GM19240 (cell line): ENCODE data around the gene FAR1.
"Not testable (repeated sequence)": the region's sequence is repeated elsewhere in the genome, so short reads cannot be mapped to it uniquely, and the experiment has no call there.

Source experiments
- DNase-seq: peaks from one replicate; pipeline ENCODE4 v3.0.0; 2011; ENCODE audit warnings: low spot score; ENCODE audit not compliant: insufficient read length

FAR1 gene

GRCh38 chr11:13668102-13668956 lies at the start of gene FAR1:
TSS of gene FAR1 (plus strand) at chr11:13668668. CDS start at chr11:13694766, 26,098 bp downstream.
- peak; percentile 79 for DNase-seq

GRCh38 chr11:13620063-13620462 lies 48.4 kb upstream of the FAR1 start:
- DNase-seq = no peak

DNA sequence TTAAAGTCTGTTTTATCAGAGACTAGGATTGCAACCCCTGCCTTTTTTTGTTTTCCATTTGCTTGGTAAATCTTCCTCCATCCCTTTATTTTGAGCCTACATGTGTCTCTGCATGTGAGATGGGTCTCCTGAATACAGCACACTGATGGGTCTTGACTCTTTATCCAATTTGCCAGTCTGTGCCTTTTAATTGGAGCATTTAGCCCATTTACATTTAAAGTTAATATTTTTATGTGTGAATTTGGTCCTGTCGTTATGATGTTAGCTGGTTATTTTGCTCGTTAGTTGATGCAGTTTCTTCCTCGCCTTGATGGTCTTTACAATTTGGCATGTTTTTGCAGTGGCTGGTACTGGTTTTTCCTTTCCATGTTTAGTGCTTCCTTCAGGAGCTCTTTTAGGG lies 41.6 kb upstream of the FAR1 start:
- not testable (repeated sequence) for DNase-seq

DNA sequence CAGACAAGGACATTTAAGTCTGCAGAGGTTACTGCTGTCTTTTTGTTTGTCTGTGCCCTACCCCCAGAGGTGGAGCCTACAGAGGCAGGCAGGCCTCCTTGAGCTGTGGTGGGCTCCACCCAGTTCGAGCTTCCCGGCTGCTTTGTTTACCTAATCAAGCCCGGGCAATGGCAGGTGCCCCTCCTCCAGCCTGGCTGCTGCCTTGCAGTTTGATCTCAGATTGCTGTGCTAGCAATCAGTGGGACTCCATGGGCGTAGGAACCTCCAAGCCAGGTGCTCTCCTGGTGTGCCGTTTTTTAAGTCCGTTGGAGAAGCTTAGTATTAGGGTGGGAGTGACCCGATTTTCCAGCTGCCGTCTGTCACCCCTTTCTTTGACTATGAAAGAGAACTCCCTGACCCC lies 39.8 kb upstream of the FAR1 start:
- not testable (repeated sequence) for DNase-seq

- no peak for DNase-seq
Observed at GRCh38 chr11:13629779-13630178, 38.7 kb upstream of the FAR1 start.

- DNase-seq = no peak
Observed at GRCh38 chr11:13635290-13635689, 33.2 kb upstream of the FAR1 start.

DNA sequence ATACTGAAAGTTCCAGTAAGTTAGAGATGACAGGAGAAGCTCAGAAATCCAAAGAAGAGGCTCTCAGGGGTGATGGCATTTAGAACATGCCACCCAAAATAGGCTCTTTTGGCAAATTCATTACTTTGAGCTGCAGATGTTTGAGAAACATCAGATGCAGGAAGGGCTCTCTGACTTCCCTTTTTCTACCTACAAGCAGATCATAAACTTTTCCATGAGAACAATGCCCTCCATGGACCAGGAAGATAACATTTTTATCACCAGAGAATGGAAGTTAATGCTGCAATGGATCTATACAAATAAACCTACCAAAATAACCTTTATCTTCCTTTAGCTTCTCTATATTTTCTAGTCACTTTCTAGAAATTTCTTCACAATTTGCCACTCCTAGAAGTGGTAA lies 32.7 kb upstream of the FAR1 start:
- DNase-seq = no peak

DNA sequence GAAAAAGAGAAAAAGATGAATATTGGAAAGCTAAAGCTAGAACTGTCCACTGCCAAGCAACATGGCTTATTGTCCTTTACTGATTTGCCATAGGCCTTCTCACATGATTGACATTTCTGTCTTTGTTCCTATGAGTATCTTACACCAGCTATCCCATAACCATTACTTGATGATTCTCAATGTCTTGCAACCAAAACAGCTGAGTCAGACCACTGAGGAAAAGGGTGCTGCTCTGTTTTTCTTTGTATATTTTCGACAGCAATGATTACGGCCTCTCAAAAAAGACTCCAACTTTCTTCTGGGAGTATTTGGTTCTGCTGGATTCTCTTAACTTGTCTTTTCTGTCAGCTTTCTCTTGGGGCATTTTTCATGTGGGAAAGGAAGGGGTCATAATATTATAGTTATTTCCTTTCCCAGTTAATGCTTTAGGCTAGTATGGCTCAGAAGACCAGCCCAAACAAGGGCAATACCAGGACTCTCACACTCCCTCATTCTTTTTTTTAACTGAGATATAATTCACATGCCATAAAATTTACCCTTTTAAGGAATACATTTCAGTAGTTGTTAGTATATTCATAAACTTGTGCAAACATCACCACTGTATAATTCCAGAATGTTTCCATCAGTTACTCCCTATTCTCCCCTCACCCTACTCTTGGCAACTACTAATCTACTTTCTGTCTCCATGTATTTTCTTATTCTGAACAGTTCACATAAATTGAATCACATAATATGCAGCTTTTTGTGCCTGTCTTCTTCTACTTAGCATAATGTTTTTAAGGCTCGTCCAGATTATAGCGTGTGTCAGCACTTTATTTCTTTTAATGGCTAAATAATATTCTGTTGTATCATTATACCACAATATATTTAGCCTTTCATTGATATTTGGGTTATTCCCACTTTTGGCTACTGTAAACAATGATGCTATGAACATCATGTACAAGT lies 31.1 kb upstream of the FAR1 start:
- DNase-seq = no peak

GRCh38 chr11:13638422-13638821 lies 30.0 kb upstream of the FAR1 start:
- no peak for DNase-seq

DNA sequence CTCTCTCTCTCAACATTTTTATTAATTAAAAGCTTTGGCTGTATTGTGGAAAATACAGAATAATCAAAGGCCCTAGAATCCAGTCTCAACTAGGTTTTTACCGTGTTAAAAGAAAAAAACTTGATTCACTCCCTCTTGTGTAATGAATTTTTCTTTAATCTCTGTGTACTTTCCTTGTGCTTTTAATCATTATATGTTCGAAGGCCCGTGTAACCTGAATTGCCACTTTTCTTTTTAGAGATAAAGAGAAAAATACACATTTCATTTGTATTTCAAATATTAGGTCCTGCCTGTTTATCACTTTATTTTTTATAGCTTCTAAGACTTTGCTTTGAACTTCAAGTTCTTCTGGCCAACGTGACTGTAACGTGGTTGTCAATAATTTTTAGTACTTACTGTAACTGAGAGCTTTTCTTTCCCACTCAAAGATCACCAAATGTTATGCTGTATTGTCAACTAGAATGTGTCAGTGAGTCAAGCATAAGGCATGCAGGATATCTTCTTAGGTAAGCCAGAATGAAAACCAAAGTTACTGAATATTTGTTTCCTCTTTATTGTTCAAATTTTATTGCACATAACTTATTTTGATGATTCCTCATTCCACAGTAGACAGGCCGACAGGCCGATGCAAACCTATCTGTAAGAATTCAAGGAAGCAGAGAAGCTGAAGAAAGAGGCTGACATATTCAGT lies 23.3 kb upstream of the FAR1 start:
- no peak for DNase-seq

DNA sequence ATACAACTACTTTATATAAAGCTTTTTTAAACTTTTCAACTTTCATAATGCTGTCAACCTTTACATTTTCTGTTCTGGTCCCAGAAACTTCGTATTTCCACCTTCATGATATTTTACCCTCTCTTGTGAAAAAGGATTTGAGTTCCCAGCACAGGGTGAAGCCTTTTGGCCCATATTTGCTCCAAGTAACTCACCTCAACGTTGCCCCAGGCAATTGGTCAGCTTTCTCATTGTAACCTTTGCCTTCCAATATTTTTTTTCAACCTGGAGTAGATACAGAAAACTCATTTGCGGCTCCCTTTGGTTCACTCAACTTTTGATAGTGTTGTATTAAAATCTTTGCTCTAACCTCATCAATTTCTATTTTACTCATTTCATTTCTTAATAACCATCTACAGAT lies 21.1 kb upstream of the FAR1 start:
- no peak for DNase-seq

GRCh38 chr11:13649619-13650018 lies 18.8 kb upstream of the FAR1 start:
- no peak for DNase-seq

DNA sequence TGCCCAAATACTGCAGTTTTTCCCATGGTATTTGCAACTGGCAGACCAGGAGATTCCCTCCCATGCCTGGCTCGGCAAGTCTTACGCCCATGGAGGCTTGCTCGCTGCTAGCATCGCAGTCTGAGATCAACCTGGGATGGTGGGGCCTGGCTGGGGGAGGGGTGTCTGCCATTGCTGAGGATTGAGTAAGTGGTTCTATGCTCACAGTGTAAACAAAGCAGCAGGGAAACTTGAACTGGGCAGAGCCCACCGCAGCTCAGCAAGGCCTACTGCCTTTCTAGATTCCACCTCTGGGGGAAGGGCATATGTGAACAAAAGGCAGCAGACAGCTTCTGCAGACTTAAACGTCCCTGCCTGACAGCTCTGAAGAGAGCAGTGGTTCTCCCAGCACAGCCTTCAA lies 17.0 kb upstream of the FAR1 start:
- DNase-seq = not testable (repeated sequence)

DNA sequence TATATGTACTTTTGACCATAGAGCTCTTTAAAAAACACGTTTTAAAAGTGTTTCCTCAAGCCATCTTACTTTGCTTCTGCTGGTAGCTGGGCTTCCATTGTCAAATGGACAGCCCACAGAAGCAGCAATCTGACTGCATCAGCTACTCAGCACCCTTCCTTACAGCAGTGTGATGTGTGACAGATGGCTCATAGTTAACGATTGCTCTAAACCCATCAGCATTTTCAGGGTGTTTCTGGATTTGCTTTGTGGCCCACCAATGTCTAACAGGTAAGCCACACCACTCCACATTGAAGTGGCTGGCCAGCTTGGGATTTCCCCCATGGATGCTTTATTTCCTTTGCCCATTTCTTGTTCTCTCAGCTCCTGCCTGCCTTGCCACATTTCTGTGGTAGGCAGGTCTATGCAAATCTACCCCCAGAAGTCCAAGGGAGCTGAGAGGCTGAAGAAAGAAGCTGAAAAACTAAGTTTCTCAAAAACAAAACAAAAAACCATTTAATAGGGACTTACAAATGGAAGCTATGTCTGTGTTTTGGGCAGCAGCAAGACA lies 7.3 kb upstream of the FAR1 start:
- DNase-seq = no peak

GRCh38 chr11:13663631-13664071 lies 4.8 kb upstream of the FAR1 start:
- no peak for DNase-seq

DNA sequence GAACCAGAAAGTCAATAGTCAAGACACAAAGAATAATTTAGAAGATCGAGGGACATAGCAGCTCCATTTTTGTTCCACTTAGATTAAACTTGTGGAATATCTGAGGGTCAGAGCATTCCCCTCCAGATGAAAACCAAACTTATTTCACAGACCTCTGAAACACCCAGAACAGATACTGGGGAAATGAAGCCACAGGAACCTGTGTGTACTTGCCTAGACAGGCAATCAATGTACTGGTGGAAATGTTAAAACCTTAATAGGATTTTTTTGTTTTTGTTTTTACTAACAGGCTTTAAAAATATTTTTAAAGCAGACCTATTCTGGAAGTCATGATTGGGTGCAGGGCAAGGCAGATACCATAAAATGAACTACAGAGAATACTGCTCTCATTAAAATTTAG lies 4.1 kb upstream of the FAR1 start:
- no peak for DNase-seq

DNA sequence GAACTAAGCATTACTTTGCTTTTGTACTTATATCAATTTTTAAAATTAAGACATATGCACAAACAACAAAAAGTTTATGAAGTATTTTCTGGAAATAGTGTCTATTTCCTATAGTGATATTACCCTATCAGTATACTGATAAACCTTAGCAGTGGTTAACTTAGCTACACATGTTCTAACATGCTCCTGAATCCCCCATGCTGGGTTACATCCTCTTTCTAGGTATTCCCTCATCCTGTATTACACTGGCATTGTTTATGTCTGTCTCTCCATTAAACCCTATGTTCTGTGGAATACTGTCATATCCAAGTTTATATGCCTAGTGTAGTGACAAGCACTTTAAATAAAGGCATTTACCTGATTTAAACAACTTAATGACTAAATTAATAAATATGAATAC lies 1.8 kb upstream of the FAR1 start:
- no peak for DNase-seq

DNA sequence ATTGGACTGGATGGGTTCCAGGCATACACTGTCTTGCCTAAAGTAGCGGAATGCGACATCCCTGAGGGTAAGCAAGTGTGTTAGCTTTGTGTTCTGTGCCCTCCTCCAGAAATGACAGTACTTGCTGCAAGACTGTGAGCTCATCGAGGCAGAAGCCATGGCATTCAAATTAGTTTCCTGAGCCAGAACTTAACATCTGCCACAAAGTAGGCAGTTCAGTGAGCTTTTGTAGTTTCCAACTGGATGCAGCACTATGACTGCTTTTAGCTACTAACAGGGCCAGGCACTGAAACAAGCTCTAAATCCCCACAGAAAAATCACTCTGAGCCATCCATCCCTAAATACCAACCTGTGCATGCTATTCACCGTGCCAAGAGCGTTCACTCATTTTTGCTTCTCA lies 1.2 kb upstream of the FAR1 start:
- no peak for DNase-seq

DNA sequence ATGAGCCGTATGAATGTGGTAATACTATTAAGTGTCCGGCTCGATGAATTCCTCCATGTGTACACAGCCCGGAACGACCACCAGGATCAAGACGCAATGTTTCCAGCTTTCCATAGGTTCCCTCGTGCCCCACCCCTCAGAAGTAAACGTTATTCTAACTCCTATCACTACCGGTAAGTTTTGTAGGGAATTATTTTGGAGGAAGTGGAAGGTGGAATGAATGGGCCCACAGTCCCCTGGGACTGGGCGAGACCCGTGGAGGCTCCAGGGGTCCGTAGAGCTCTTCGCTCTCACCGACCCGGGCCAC lies 720 bp upstream of the FAR1 start:
- no peak for DNase-seq

- no peak for DNase-seq
Observed at GRCh38 chr11:13668957-13669521, 571 bp downstream of the FAR1 start.
